DOHH2 (cell line): ENCODE results near the gene UCHL5.

Experiments
- CTCF ChIP-seq: fragments of 200-600 bp; sonication (generic); IDR thresholded peaks from one replicate; pipeline ENCODE4 v1.5.1; 2014; ENCODE audit warnings: antibody characterized with exemption, mild to moderate bottlenecking, low read depth, low read length; ENCODE audit not compliant: poor library complexity, severe bottlenecking
- EZH2phosphoT487 ChIP-seq: fragments of 200-600 bp; sonication (generic); IDR thresholded peaks from 2 replicates; pipeline ENCODE4 v1.6.1; 2017; ENCODE audit warnings: borderline replicate concordance, mild to moderate bottlenecking, antibody characterized with exemption, low read length, moderate library complexity, mixed read lengths

- TF ChIP-seq CTCF (no peak), EZH2phosphoT487 (no peak)
Measured at GRCh38 chr1:192980856-192981255, 78.3 kb downstream of the UCHL5 start.
